H1 (cell line): ENCODE measurements around the gene NEUROD6. TPM values are rescaled to one million over a fixed set of nuclear protein-coding genes. Genes with fewer than 3 reads are reported as not detected.

Experiments used
- CTCF ChIA-PET: fragments of 300-600 bp; sonication (Branson Sonifier 250); formaldehyde crosslinking; loops from one replicate; lab custom pipeline; 2021; ENCODE audit not compliant: partially characterized antibody; lab: Charles Lee
- POLR2A ChIA-PET: fragments of 300-600 bp; sonication (Branson Sonifier 250); formaldehyde crosslinking; loops from one replicate; lab custom pipeline; 2021; ENCODE audit warnings: inconsistent platforms; ENCODE audit not compliant: partially characterized antibody; lab: Charles Lee
- DNase-seq, 2 experiments: peaks; one replicate each; pipeline versions ENCODE4 v3.0.0 to v3.0.0-alpha.2; 2010 to 2022; ENCODE audit warnings: low spot score in 2 of 2, low read depth in 1 of 2, mixed read lengths in 1 of 2
- FAIRE-seq: peaks from 2 replicates; lab custom pipeline; 2011; peaks lifted over from hg19 to GRCh38; lab: Jason Lieb, UNC
- H2AFZ ChIP-seq: 2 replicates; pipeline ENCODE4 v1.8.1; 2012; ENCODE audit warnings: low read length, inconsistent platforms
- H2AK5ac ChIP-seq: 2 replicates; pipeline ENCODE4 v1.6.1; 2013; ENCODE audit warnings: low read depth, low read length
- H2BK120ac ChIP-seq: replicated peaks from 2 replicates; pipeline ENCODE3; 2013; ENCODE audit warnings: low read depth, low read length, inconsistent platforms
- H2BK12ac ChIP-seq: 2 replicates; pipeline ENCODE4 v1.6.1; 2013; ENCODE audit warnings: low read depth, low read length
- H2BK15ac ChIP-seq: 2 replicates; pipeline ENCODE4 v1.6.1; 2013; ENCODE audit warnings: low read length
- H2BK20ac ChIP-seq: 2 replicates; pipeline ENCODE4 v1.6.1; 2013; ENCODE audit warnings: low read length
- H2BK5ac ChIP-seq: 2 replicates; pipeline ENCODE4 v1.6.1; 2013; ENCODE audit warnings: low read depth, low read length
- H3K14ac ChIP-seq: 2 replicates; pipeline ENCODE4 v1.6.1; 2013; ENCODE audit warnings: inconsistent platforms; ENCODE audit not compliant: insufficient read length
- H3K18ac ChIP-seq: 2 replicates; pipeline ENCODE4 v1.6.1; 2013; ENCODE audit warnings: low read length; ENCODE audit errors: extremely low read depth
- H3K23ac ChIP-seq: 2 replicates; pipeline ENCODE4 v1.6.1; 2013; ENCODE audit warnings: inconsistent platforms; ENCODE audit not compliant: insufficient read length
- H3K23me2 ChIP-seq: 2 replicates; pipeline ENCODE4 v1.6.1; 2013; ENCODE audit warnings: low read depth, low read length
- H3K27ac ChIP-seq: 2 replicates; pipeline ENCODE4 v1.6.1; 2011; ENCODE audit warnings: low read depth, low read length, inconsistent platforms
- H3K27me3 ChIP-seq, 4 experiments: replicated peaks in 1 of 4; 1 replicate in 1 of 4; 2 replicates in 3 of 4; pipeline versions ENCODE4 v1.6.1 to v1.8.1; 2011 to 2013; ENCODE audit warnings: low read length in 3 of 4, mild to moderate bottlenecking in 3 of 4, inconsistent platforms in 2 of 4, mixed read lengths in 2 of 4, moderate library complexity in 1 of 4; ENCODE audit not compliant: control insufficient read depth in 3 of 4, insufficient read depth in 3 of 4; ENCODE audit errors: extremely low read depth in 1 of 4
- H3K36me3 ChIP-seq, 4 experiments: 2 replicates each; pipeline versions ENCODE4 v1.6.1 to v1.8.1; 2011 to 2013; ENCODE audit warnings: mild to moderate bottlenecking in 4 of 4, low read length in 3 of 4, moderate library complexity in 2 of 4, control low read depth in 1 of 4, inconsistent platforms in 1 of 4; ENCODE audit not compliant: insufficient read depth in 4 of 4, control insufficient read depth in 2 of 4
- H3K4ac ChIP-seq: replicated peaks from 2 replicates; pipeline ENCODE3; 2013; ENCODE audit warnings: low read length, low read depth, mixed read lengths, inconsistent platforms; ENCODE audit not compliant: insufficient read length
- H3K4me1 ChIP-seq, 4 experiments: replicated peaks in 1 of 4; 1 replicate in 1 of 4; 2 replicates in 3 of 4; pipeline versions ENCODE4 v1.6.1 to v1.8.1; 2011 to 2013; ENCODE audit warnings: low read length in 3 of 4, inconsistent platforms in 2 of 4, mixed read lengths in 1 of 4; ENCODE audit not compliant: insufficient read depth in 4 of 4, control insufficient read depth in 3 of 4
- H3K4me2 ChIP-seq, 2 experiments: 2 replicates each; pipeline versions ENCODE4 v1.6.1 to v1.8.1; 2011 to 2013; ENCODE audit warnings: low read depth in 2 of 2, low read length in 2 of 2, control low read depth in 1 of 2, inconsistent platforms in 1 of 2, mild to moderate bottlenecking in 1 of 2; ENCODE audit not compliant: insufficient read depth in 1 of 2
- H3K4me3 ChIP-seq, 4 experiments: fragments of 200-600, 300-600 bp in 1 of 4; sonication (generic), shearing (Covaris generic), sonication (Bioruptor Twin) in 1 of 4; 2 replicates each; pipeline versions ENCODE4 v1.5.1 to v1.8.1; 2011 to 2016; ENCODE audit warnings: low read length in 4 of 4, low read depth in 3 of 4, control low read depth in 2 of 4, inconsistent platforms in 2 of 4, mild to moderate bottlenecking in 2 of 4, mixed read lengths in 1 of 4, moderate library complexity in 1 of 4; ENCODE audit not compliant: insufficient read depth in 2 of 4; ENCODE audit errors: extremely low read depth in 1 of 4
- H3K56ac ChIP-seq: replicated peaks from 2 replicates; pipeline ENCODE3; 2013; ENCODE audit warnings: low read depth, mild to moderate bottlenecking, mixed read lengths, low read length, inconsistent platforms; ENCODE audit not compliant: insufficient read length
- H3K79me1 ChIP-seq: 2 replicates; pipeline ENCODE4 v1.6.1; 2013; ENCODE audit warnings: low read depth, low read length, control low read depth
- H3K79me2 ChIP-seq, 2 experiments: 2 replicates each; pipeline versions ENCODE4 v1.6.1 to v1.8.1; 2012 to 2013; ENCODE audit warnings: low read length in 2 of 2, mild to moderate bottlenecking in 2 of 2, inconsistent platforms in 1 of 2; ENCODE audit not compliant: insufficient read depth in 2 of 2, control insufficient read depth in 1 of 2
- H3K9ac ChIP-seq, 4 experiments: replicated peaks in 1 of 4; 1 replicate in 1 of 4; 2 replicates in 3 of 4; pipeline versions ENCODE4 v1.6.1 to v1.8.1; 2011 to 2013; ENCODE audit warnings: low read depth in 3 of 4, low read length in 3 of 4, control low read depth in 2 of 4, mild to moderate bottlenecking in 2 of 4, moderate library complexity in 2 of 4, inconsistent platforms in 1 of 4; ENCODE audit errors: extremely low read depth in 1 of 4
- H3K9me3 ChIP-seq, 2 experiments: 2 replicates each; pipeline versions ENCODE4 v1.6.1 to v1.8.1; 2012 to 2013; ENCODE audit warnings: mild to moderate bottlenecking in 2 of 2, moderate library complexity in 2 of 2, control low read depth in 1 of 2, inconsistent platforms in 1 of 2, low read depth in 1 of 2, low read length in 1 of 2, mixed read lengths in 1 of 2; ENCODE audit not compliant: insufficient read depth in 2 of 2
- H4K20me1 ChIP-seq, 2 experiments: replicated peaks in 1 of 2; 2 replicates each; pipeline versions ENCODE3 to v1.8.1; 2011 to 2013; ENCODE audit warnings: inconsistent platforms in 2 of 2, low read length in 2 of 2, mild to moderate bottlenecking in 1 of 2; ENCODE audit not compliant: insufficient read depth in 2 of 2, control insufficient read depth in 1 of 2
- H4K5ac ChIP-seq: 2 replicates; pipeline ENCODE4 v1.6.1; 2013; ENCODE audit warnings: low read length, low read depth, mixed read lengths, inconsistent platforms; ENCODE audit not compliant: insufficient read length
- H4K8ac ChIP-seq: 2 replicates; pipeline ENCODE4 v1.8.0; 2013; ENCODE audit warnings: mild to moderate bottlenecking, moderate library complexity, low read length, inconsistent platforms; ENCODE audit not compliant: insufficient read depth; ENCODE audit errors: extremely low read depth
- H4K91ac ChIP-seq: replicated peaks from 2 replicates; pipeline ENCODE3; 2013; ENCODE audit warnings: low read length, mixed read lengths, inconsistent platforms; ENCODE audit not compliant: insufficient read length
- KDM1A ChIP-seq: fragments of 200-600, 300-600 bp; sonication (generic); IDR thresholded peaks from 2 replicates; pipeline ENCODE4 v1.7.1; 2016; ENCODE audit warnings: mild to moderate bottlenecking, low read length, borderline replicate concordance
- MAFK ChIP-seq: IDR thresholded peaks from 2 replicates; pipeline ENCODE4 v1.6.1; 2012; ENCODE audit warnings: low read depth, mild to moderate bottlenecking, improper control_type of control experiment, low read length
- RXRA ChIP-seq: IDR thresholded peaks from 2 replicates; pipeline ENCODE4 v1.6.1; 2011; ENCODE audit warnings: low read depth, mild to moderate bottlenecking, low read length, moderate library complexity; ENCODE audit not compliant: insufficient read depth
- SRF ChIP-seq: IDR thresholded peaks from 2 replicates; pipeline ENCODE4 v1.6.1; 2011; ENCODE audit warnings: mild to moderate bottlenecking, low read depth, low read length, moderate library complexity
- SUZ12 ChIP-seq: fragments of 200-600 bp; sonication (generic); IDR thresholded peaks from 2 replicates; pipeline ENCODE4 v1.6.1; 2012; ENCODE audit warnings: mild to moderate bottlenecking, inconsistent platforms, low read length, moderate library complexity, mixed read lengths
- WGBS, 2 experiments: shearing (Covaris generic) in 1 of 2; methylation state at CpG; one replicate each; pipeline versions ENCODE4 v1.1.6 to v1.1.7; 2013 to 2015; ENCODE audit warnings: low lambda C conversion rate in 2 of 2, mixed read lengths in 2 of 2, inconsistent platforms in 1 of 2, low coverage in 1 of 2, missing lambda C conversion rate in 1 of 2; ENCODE audit not compliant: insufficient replicate concordance in 2 of 2, insufficient coverage in 1 of 2, insufficient read length in 1 of 2; ENCODE audit errors: extremely low coverage in 1 of 2, missing lambda C conversion rate in 1 of 2; 5-methylcytosine and 5-hydroxymethylcytosine counted together
- polyA plus RNA-seq, 7 experiments: library from polyadenylated mRNA; depleted of rRNA in 3 of 7; stranded (reverse) in 5 of 7; unstranded in 2 of 7; fragments of >200 nt in 5 of 7; fragments of 200-250 nt in 2 of 7; gene quantifications; 1 replicate in 5 of 7; 2 replicates in 1 of 7; 4 replicates in 1 of 7; pipeline versions ENCODE4 v1.2.1 to v1.2.3, GENCODE V29; 2011 to 2013; ENCODE audit warnings: missing spikeins in 2 of 7, mixed read lengths in 2 of 7
- total RNA-seq: library from RNA; stranded (reverse); fragmentation: NEBNext Ultra II Directional; extraction: Animal tissue kit (Norgen Biotek cat#: 25700); gene quantifications from 2 replicates; pipeline ENCODE4 v1.2.1, GENCODE V29; 2021

Gene NEUROD6
- total and polyA plus RNA-seq, 2 of the 8 experiments (the other 6 are each of a cell fraction or from before 2014, with no cell fraction given) = not detected

- no peak overlapping the region for H3K4me2 ChIP-seq
- H3K27ac ChIP-seq = no peak overlapping the region
- H3K9ac ChIP-seq = no peak overlapping the region
- ChIA-PET CTCF (interaction anchor here (6.6 kb wide), 1 partner anchor 10 kb away, joined by 25 read pairs; no protein-coding TSS in a partner anchor), POLR2A (no interaction called here)
- no peak overlapping the region for H2BK20ac ChIP-seq
- H3K4me1 ChIP-seq = no peaks in the 10 kb centered on the region
- H3K14ac ChIP-seq = no peak overlapping the region
- no peak overlapping the region for H2BK5ac ChIP-seq
- TF ChIP-seq MAFK = no peak
- no peak for TF ChIP-seq SRF
- TF ChIP-seq SUZ12 = no peak
- TF ChIP-seq KDM1A = no peak
- TF ChIP-seq RXRA = no peak
- no peak overlapping the region for H3K23ac ChIP-seq
- no peak overlapping the region for H3K4ac ChIP-seq
- no peak overlapping the region for H4K5ac ChIP-seq
- no peaks in the 10 kb centered on the region for H3K36me3 ChIP-seq
- no peaks in the 10 kb centered on the region for H3K9me3 ChIP-seq
- no peak overlapping the region for H3K56ac ChIP-seq
- no peak overlapping the region for H2AK5ac ChIP-seq
- H2AFZ ChIP-seq = no peak overlapping the region
- no peak overlapping the region for H3K4me3 ChIP-seq
- H4K20me1 ChIP-seq = no peaks in the 10 kb centered on the region
- H4K91ac ChIP-seq = no peak overlapping the region
- no peak overlapping the region for H3K18ac ChIP-seq
- H3K79me2 ChIP-seq = no peaks in the 10 kb centered on the region
- no peak overlapping the region for H2BK120ac ChIP-seq
- no peak overlapping the region for H4K8ac ChIP-seq
- 84% methylated on average over 2 of the region's 2 CpGs; no CpG with 5 or more reads in 1 of the 2 experiments for WGBS, 2 experiments
- no peak for DNase-seq
- no peak overlapping the region for H2BK12ac ChIP-seq
- no peaks in the 10 kb centered on the region for H3K79me1 ChIP-seq
- H3K23me2 ChIP-seq = no peaks in the 10 kb centered on the region
- no peaks in the 10 kb centered on the region; a peak in 1 of 7 replicates for H3K27me3 ChIP-seq
- no peak for FAIRE-seq
- no peak overlapping the region for H2BK15ac ChIP-seq
Measured at GRCh38 chr7:31326416-31326815, 14.1 kb downstream of the NEUROD6 start.
